Neural cell (in vitro differentiated cells): ENCODE measurements around the gene TK1.

ENCODE experiments used
- EZH2 ChIP-seq: fragments of 200-600, 300-800 bp; shearing (Covaris generic), sonication (generic); IDR thresholded peaks from 2 replicates; pipeline ENCODE4 v1.6.1; 2014; ENCODE audit warnings: antibody characterized with exemption, low read length, borderline replicate concordance, mild to moderate bottlenecking; ENCODE audit not compliant: insufficient read depth, poor library complexity, severe bottlenecking
- MXI1 ChIP-seq: fragments of 450-650 bp; conservative IDR thresholded peaks from 2 replicates; pipeline ENCODE4 v1.6.1; 2014; ENCODE audit warnings: antibody characterized with exemption, mild to moderate bottlenecking; ENCODE audit not compliant: poor library complexity, severe bottlenecking
- POLR2AphosphoS5 ChIP-seq: IDR thresholded peaks from 2 replicates; pipeline ENCODE4 v1.6.1; 2012
- TF ChIP-seq, protein P1 (sequence below): IDR thresholded peaks from 2 replicates; pipeline ENCODE4 v1.6.1; 2012; ENCODE audit warnings: borderline replicate concordance

DNA sequence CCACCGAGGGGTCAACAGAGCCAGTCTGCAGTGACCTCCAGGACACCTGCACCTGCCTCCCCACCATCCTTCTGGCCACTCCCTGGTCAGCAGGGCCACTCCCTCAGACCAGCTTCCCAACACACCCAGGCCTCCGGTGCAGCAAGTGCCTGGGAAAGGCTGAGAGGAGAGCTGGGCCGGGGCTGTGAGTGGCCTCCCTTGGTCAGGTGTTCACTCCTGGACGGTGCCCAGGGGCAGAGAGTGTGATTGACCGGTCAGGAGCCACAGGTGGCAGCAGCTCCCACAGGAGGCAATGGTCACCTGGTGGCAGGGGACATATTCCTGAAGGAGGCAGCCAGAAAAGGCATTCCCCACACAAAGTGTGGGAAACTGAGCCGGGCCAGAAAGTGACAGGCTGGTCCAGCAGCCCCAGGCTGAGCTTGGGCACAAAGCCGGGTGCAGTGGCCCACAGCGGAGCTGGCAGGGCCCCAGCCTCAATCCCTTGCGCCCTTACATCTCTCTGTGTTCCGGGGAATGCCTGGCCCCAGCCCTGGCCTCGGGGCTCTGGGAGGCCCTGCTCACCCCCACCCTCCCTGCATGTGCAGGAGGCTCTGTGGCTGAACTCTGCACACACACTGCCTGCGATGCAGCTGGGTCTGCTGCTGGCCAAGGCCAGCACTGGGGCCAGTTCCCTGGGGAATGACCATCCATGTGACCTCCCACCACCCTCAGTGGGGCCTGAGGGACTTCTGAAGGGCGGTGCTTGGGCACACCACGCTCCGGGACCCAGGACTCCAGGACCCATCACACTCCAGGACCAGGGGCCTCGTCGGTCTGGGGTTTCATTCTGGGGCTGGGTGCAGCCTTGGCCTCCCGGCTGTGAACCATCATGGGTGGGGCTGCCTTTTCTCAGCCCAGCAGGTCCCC is 41.9 kb downstream of the TK1 start:
- TF ChIP-seq POLR2AphosphoS5 (no peak), EZH2 (no peak), MXI1 (no peak)
- TF ChIP-seq, protein P1, sequence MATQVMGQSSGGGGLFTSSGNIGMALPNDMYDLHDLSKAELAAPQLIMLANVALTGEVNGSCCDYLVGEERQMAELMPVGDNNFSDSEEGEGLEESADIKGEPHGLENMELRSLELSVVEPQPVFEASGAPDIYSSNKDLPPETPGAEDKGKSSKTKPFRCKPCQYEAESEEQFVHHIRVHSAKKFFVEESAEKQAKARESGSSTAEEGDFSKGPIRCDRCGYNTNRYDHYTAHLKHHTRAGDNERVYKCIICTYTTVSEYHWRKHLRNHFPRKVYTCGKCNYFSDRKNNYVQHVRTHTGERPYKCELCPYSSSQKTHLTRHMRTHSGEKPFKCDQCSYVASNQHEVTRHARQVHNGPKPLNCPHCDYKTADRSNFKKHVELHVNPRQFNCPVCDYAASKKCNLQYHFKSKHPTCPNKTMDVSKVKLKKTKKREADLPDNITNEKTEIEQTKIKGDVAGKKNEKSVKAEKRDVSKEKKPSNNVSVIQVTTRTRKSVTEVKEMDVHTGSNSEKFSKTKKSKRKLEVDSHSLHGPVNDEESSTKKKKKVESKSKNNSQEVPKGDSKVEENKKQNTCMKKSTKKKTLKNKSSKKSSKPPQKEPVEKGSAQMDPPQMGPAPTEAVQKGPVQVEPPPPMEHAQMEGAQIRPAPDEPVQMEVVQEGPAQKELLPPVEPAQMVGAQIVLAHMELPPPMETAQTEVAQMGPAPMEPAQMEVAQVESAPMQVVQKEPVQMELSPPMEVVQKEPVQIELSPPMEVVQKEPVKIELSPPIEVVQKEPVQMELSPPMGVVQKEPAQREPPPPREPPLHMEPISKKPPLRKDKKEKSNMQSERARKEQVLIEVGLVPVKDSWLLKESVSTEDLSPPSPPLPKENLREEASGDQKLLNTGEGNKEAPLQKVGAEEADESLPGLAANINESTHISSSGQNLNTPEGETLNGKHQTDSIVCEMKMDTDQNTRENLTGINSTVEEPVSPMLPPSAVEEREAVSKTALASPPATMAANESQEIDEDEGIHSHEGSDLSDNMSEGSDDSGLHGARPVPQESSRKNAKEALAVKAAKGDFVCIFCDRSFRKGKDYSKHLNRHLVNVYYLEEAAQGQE, result no peak
